Chondrocyte (in vitro differentiated cells): ENCODE measurements around the gene DMWD. TPM values are rescaled to one million over a fixed set of nuclear protein-coding genes. Genes with fewer than 3 reads are reported as not detected.

Experiments
- DNase-seq: peaks from one replicate; pipeline ENCODE4 v3.0.0; 2021; ENCODE audit warnings: mixed read lengths, low spot score
- H3K27ac Mint-ChIP-seq: one replicate; pipeline ENCODE4 v1.8.0; 2021; ENCODE audit warnings: mild to moderate bottlenecking, moderate library complexity, mixed read lengths; ENCODE audit not compliant: unreplicated experiment
- H3K27me3 Mint-ChIP-seq: 2 replicates; pipeline ENCODE4 v1.8.0; 2021; ENCODE audit warnings: low read depth, mixed read lengths
- H3K36me3 Mint-ChIP-seq: 2 replicates; pipeline ENCODE4 v1.8.0; 2021; ENCODE audit warnings: low read depth, mixed read lengths
- H3K4me1 Mint-ChIP-seq: 2 replicates; pipeline ENCODE4 v1.8.0; 2021; ENCODE audit warnings: low read depth, mild to moderate bottlenecking, mixed read lengths
- H3K4me3 Mint-ChIP-seq: one replicate; pipeline ENCODE4 v1.8.0; 2021; ENCODE audit warnings: mild to moderate bottlenecking, moderate library complexity, mixed read lengths; ENCODE audit not compliant: unreplicated experiment
- H3K9me3 Mint-ChIP-seq: 2 replicates; pipeline ENCODE4 v1.8.0; 2021; ENCODE audit warnings: low read depth, mixed read lengths
- total RNA-seq: library from RNA; stranded (reverse); gene quantifications from 3 replicates; pipeline ENCODE4 v1.2.1, GENCODE V29; 2021
- TF ChIP-seq, protein P1 (sequence below): fragments of 200-600 bp; sonication (generic); IDR thresholded peaks from 2 replicates; pipeline ENCODE4 v1.5.0; 2021; ENCODE audit warnings: antibody characterized with exemption, mild to moderate bottlenecking, moderate library complexity

DMWD gene
- total RNA-seq, 1 donor from 2014 or later = 77.6 TPM

DNA sequence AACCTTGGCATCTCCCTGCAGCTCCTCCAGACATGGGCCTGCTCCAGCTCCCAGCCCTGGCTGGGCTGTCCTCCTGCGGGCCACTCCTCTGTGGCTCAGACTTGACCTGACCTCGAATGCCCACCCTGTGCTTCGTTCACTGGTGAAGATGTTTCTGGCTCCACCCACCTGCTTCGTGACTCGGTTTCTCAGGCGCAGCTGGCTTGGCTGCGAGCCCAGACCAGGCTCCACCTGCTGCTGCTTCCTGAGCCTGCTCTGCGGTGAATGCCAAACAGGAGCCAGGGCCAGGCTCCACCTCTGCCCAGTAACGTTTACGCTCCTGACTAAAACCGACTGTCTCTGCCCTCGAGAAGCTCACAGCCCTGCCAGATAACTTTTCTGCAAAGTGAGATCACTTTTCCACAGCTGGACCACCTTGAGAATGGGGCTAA, 31.4 kb upstream of the DMWD start:
- DNase-seq = no peak
- no peak overlapping the region for H3K4me3 Mint-ChIP-seq
- H3K36me3 Mint-ChIP-seq = peaks cover 34% of the 10 kb centered on the region
- H3K4me1 Mint-ChIP-seq = peaks cover 19% of the 10 kb centered on the region
- H3K27ac Mint-ChIP-seq = no peak overlapping the region
- H3K27me3 Mint-ChIP-seq = no peaks in the 10 kb centered on the region
- TF ChIP-seq, protein P1, sequence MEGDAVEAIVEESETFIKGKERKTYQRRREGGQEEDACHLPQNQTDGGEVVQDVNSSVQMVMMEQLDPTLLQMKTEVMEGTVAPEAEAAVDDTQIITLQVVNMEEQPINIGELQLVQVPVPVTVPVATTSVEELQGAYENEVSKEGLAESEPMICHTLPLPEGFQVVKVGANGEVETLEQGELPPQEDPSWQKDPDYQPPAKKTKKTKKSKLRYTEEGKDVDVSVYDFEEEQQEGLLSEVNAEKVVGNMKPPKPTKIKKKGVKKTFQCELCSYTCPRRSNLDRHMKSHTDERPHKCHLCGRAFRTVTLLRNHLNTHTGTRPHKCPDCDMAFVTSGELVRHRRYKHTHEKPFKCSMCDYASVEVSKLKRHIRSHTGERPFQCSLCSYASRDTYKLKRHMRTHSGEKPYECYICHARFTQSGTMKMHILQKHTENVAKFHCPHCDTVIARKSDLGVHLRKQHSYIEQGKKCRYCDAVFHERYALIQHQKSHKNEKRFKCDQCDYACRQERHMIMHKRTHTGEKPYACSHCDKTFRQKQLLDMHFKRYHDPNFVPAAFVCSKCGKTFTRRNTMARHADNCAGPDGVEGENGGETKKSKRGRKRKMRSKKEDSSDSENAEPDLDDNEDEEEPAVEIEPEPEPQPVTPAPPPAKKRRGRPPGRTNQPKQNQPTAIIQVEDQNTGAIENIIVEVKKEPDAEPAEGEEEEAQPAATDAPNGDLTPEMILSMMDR = no peak
- no peaks in the 10 kb centered on the region for H3K9me3 Mint-ChIP-seq

DNA sequence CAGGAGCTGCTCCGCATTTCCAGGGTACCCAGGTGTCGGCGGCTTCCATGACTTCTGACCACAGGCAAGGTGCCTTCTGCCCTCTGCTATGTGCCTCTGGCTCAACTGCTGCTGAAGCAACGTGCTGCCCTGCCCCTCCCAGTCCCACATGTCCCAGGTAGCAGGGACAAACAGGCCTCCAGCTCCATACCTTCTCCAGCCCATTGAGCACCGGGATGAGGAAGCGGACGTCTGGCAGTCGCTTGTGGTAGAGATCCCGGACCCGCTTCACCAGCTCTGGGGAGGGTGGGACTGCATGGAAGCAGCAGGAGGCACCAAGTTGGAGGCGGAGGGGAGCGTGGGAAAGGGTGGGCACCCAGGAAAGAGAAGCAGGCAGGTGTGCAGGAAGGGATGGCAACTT, 30.5 kb upstream of the DMWD start:
- Mint-ChIP-seq H3K4me1 (peaks cover 15% of the 10 kb centered on the region), H3K4me3 (no peak overlapping the region), H3K9me3 (no peaks in the 10 kb centered on the region), H3K27me3 (no peaks in the 10 kb centered on the region), H3K27ac (no peak overlapping the region), H3K36me3 (peaks cover 28% of the 10 kb centered on the region)
- no peak for DNase-seq
- TF ChIP-seq, protein P1 = no peak

DNA sequence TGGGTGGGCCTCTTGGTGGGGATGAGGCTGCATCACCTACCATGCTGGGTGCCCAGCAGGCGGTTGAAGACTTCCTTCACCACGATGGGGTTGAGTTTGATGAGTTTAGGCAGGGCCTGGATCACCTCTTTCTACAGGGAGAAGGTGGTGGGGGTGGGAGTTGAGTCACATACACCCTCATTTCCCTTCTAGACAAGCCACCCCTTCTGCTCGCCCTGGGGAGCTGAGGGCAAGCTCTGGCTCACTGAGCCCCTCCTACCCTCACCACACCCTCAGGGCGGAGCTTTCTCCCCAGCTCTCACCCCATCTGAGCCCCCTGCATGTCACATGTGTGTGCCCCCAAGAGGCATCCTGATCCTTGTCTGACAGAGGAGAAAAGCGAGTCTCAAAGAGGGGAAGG, 30.1 kb upstream of the DMWD start:
- H3K27ac Mint-ChIP-seq = no peak overlapping the region
- DNase-seq = no peak
- peaks cover 12% of the 10 kb centered on the region for H3K4me1 Mint-ChIP-seq
- no peak overlapping the region for H3K4me3 Mint-ChIP-seq
- TF ChIP-seq, protein P1 = no peak
- no peaks in the 10 kb centered on the region for H3K27me3 Mint-ChIP-seq
- H3K36me3 Mint-ChIP-seq = peaks cover 25% of the 10 kb centered on the region
- no peaks in the 10 kb centered on the region for H3K9me3 Mint-ChIP-seq

DNA sequence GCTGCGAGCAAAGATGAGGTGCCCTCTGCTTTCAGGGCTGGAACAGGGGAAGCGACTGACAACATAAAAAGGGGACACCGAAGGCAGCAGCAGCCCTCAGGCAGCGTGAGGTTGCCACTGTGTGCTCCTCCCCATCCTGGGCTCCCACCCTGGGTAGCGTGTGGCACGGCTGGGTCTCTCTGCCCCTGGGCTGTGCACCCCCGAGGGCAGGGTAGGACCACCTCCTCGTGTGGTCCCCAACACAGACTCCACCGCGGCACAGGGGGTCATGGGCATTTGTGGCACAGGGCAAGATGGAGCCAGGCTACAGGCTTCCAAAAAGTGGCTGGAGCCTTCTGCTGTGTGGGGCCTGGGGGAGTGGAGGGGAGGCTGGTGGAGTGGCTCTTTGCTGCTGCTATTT, 28.9 kb upstream of the DMWD start:
- peak; percentile 83 for DNase-seq
- H3K9me3 Mint-ChIP-seq = no peaks in the 10 kb centered on the region
- H3K27ac Mint-ChIP-seq = no peak overlapping the region
- H3K4me1 Mint-ChIP-seq = peaks cover 6% of the 10 kb centered on the region
- H3K27me3 Mint-ChIP-seq = no peaks in the 10 kb centered on the region
- no peak overlapping the region for H3K4me3 Mint-ChIP-seq
- TF ChIP-seq, protein P1 = no peak
- H3K36me3 Mint-ChIP-seq = peaks cover 23% of the 10 kb centered on the region

DNA sequence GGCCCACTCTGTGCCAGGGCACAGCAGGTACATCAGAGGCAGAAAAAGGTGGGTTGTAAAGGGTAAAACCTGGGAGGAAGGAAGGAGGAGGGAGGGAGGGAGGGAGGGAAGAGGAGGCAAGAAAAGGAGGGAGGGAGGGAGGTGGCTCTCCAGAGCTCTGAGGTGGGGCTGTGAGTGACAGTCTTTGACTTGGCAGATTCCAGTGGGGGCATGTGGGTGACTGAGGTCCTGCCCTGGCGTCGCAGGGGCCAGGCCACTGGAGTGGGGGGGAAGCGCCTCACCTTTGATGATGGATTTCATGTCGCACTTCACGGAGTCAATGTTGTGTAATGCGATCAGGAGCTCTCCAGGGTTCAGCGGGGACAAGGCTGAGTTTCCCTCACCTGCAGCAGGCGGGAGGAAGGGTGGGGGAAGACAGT, 28.5 kb upstream of the DMWD start:
- TF ChIP-seq, protein P1 = no peak
- Mint-ChIP-seq H3K4me1 (peaks cover 6% of the 10 kb centered on the region), H3K36me3 (peaks cover 22% of the 10 kb centered on the region)

More for the DNA sequence above, 28.5 kb upstream of the DMWD start:
- H3K9me3 Mint-ChIP-seq = no peaks in the 10 kb centered on the region
- no peaks in the 10 kb centered on the region for H3K27me3 Mint-ChIP-seq
- DNase-seq = no peak
- no peak overlapping the region for H3K27ac Mint-ChIP-seq
- H3K4me3 Mint-ChIP-seq = no peak overlapping the region
